T-cell (primary cell): ENCODE measurements around the gene FXYD6. TPM values are rescaled to one million over a fixed set of nuclear protein-coding genes. Genes with fewer than 3 reads are reported as not detected.
"Not testable (repeated sequence)": the region's sequence is repeated elsewhere in the genome, so short reads cannot be mapped to it uniquely, and the experiment has no call there.

ENCODE experiments used
- ATAC-seq, 4 experiments: fragments of 200-7000 bp in 3 of 4; fragments of 150-1000 bp in 1 of 4; cut with Tn5 transposase; replicated peaks in 1 of 4; 1 replicate in 3 of 4; 2 replicates in 1 of 4; pipeline ENCODE4 v1.10.0; 2021; ENCODE audit warnings: moderate library complexity in 3 of 4, mild to moderate bottlenecking in 2 of 4, moderate number of reproducible peaks in 1 of 4
- CTCF ChIA-PET, 2 donors: fragments of 300-600 bp; sonication (Branson Sonifier 250); formaldehyde crosslinking; loops; one replicate each; lab custom pipeline; 2022; ENCODE audit warnings: antibody characterized with exemption in 2 of 2; lab: Charles Lee
- POLR2A ChIA-PET, 2 donors: fragments of 300-600 bp; sonication (Branson Sonifier 250); formaldehyde crosslinking; loops; one replicate each; lab custom pipeline; 2022; ENCODE audit warnings: antibody characterized with exemption in 2 of 2; lab: Charles Lee
- DNase-seq, 35 experiments: peaks; one replicate each; pipeline versions ENCODE4 v3.0.0 to v3.0.0-alpha.2; 2013 to 2023
- H3K27ac ChIP-seq: one replicate; pipeline ENCODE4 v1.5.1; 2013; ENCODE audit warnings: low read length
- H3K27me3 ChIP-seq, 2 experiments: replicated peaks in 1 of 2; 1 replicate in 1 of 2; 2 replicates in 1 of 2; pipeline versions ENCODE4 v1.6.1 to v1.7.0; 2013; ENCODE audit warnings: low read length in 1 of 2, mixed read lengths in 1 of 2; ENCODE audit not compliant: control insufficient read depth in 2 of 2, insufficient read depth in 2 of 2; ENCODE audit errors: extremely low read depth in 1 of 2
- H3K36me3 ChIP-seq, 2 donors: 1 replicate in 1 of 2; 2 replicates in 1 of 2; pipeline versions ENCODE4 v1.6.1 to v1.7.0; 2013; ENCODE audit warnings: low read length in 1 of 2; ENCODE audit not compliant: control insufficient read depth in 2 of 2, insufficient read depth in 1 of 2; ENCODE audit errors: extremely low read depth in 1 of 2
- H3K4me1 ChIP-seq, 2 experiments: 1 replicate in 1 of 2; 2 replicates in 1 of 2; pipeline versions ENCODE4 v1.6.1 to v1.7.0; 2013; ENCODE audit warnings: low read length in 2 of 2, mixed read lengths in 1 of 2; ENCODE audit not compliant: insufficient read depth in 2 of 2, control insufficient read depth in 1 of 2; ENCODE audit errors: extremely low read depth in 1 of 2
- H3K4me3 ChIP-seq, 2 donors: 1 replicate in 1 of 2; 2 replicates in 1 of 2; pipeline versions ENCODE4 v1.5.1 to v1.7.0; 2013; ENCODE audit warnings: mild to moderate bottlenecking in 2 of 2, low read length in 1 of 2, moderate library complexity in 1 of 2; ENCODE audit not compliant: control insufficient read depth in 1 of 2; ENCODE audit errors: extremely low read depth in 1 of 2
- H3K9me3 ChIP-seq: 2 replicates; pipeline ENCODE4 v1.7.0; 2013
- H3K27ac Mint-ChIP-seq, 2 donors: one replicate each; pipeline ENCODE4 v1.8.0; 2020 to 2021; ENCODE audit warnings: mild to moderate bottlenecking in 2 of 2, mixed read lengths in 2 of 2
- H3K27me3 Mint-ChIP-seq, 2 donors: one replicate each; pipeline ENCODE4 v1.8.0; 2021 to 2022; ENCODE audit warnings: mixed read lengths in 2 of 2
- H3K36me3 Mint-ChIP-seq: one replicate; pipeline ENCODE4 v1.8.0; 2021; ENCODE audit warnings: mixed read lengths
- H3K4me1 Mint-ChIP-seq, 3 donors: one replicate each; pipeline ENCODE4 v1.8.0; 2020 to 2022; ENCODE audit warnings: mixed read lengths in 3 of 3, mild to moderate bottlenecking in 1 of 3
- H3K4me3 Mint-ChIP-seq, 3 donors: one replicate each; pipeline ENCODE4 v1.8.0; 2020 to 2022; ENCODE audit warnings: mild to moderate bottlenecking in 3 of 3, mixed read lengths in 3 of 3, moderate library complexity in 3 of 3
- H3K9me3 Mint-ChIP-seq, 3 donors: one replicate each; pipeline ENCODE4 v1.8.0; 2020 to 2022; ENCODE audit warnings: mixed read lengths in 3 of 3
- WGBS: methylation state at CpG from one replicate; pipeline ENCODE4 v1.1.5; 2013; ENCODE audit warnings: missing lambda C conversion rate; ENCODE audit not compliant: insufficient coverage; 5-methylcytosine and 5-hydroxymethylcytosine counted together
- total RNA-seq, 35 experiments: library from RNA in 6 of 35; stranded (reverse) in 6 of 35; fragments of 120-200 nt in 1 of 35; gene quantifications; one replicate each; pipeline versions ENCODE4 v1.2.1 to v1.2.4 and lab custom pipeline; 2013 to 2026

FXYD6 gene, protein sequence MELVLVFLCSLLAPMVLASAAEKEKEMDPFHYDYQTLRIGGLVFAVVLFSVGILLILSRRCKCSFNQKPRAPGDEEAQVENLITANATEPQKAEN
- under 1 TPM in 3 of 5 donors, not detected in 2; 0.38 to 0.73 (median 0.53) TPM for total RNA-seq
- total RNA-seq (2013), result 0.29 TPM
- total RNA-seq (lab: John Stamatoyannopoulos, UW), result 0 to 0.19 (median 0) reads per million in 29 experiments

DNA sequence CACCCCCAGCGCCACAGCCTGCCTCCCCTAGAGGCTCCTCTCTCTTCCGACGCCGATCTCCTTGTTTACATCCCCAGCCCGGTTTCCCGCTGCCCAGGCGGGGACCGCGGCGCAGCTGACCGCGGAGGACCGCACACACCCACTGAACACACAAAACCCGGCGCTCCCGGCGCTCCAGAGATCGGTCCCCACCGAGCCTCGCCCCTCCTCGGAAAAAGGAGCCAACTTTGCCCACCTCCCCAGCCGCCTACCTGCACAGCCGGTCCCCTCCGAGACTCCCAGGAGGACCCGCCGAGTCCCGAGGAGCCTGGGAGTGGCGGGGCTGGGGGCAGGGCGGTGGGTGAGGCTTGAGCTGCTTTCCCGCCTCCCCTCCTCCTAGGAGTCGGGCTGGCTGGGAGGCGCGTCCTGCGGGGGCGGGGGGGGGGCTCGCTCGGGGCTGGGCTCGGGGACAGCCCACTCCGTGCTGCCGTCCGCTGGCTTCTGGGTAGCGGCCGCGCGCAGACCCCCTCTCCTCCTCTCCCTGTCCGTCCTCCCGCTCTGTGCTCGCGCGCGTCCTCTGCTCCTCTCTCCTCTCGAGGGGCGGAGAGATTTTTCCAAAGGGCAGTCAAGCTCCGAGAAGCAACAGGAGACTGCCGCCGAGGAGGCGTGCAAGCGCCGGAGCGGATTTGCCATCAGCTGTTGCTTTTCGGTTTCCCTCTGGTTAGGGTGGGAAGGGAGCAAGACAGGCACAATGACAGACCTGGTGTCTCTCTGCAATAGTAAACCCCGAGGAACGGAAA lies at the start of gene FXYD6:
TSS of gene FXYD6 (minus strand) at position 318 of the 779 bp plus-strand sequence. CDS start 33,882 bp downstream, outside the sequence.
- Histone ChIP-seq H3K27me3 (peaks cover 0 to 78% of the 10 kb centered on the region in 2 experiments), H3K36me3 (no peaks in the 10 kb centered on the region), H3K4me3 (peak within 1 kb of the TSS; percentile 41 to 77), H3K4me1 (peaks cover 10 to 36% of the 10 kb centered on the region in 2 experiments), H3K9me3 (no peaks in the 10 kb centered on the region), H3K27ac (no peak within 1 kb of the TSS)
- POLR2A ChIA-PET, result interaction anchor here in 1 of 2 donors (0.6 kb wide), 1 partner anchor 47 kb away, joined by 5 read pairs; no protein-coding TSS in a partner anchor
- Mint-ChIP-seq H3K4me1 (peaks cover 30 to 40% (median 32%) of the 10 kb centered on the region in 3 donors), H3K36me3 (no peaks in the 10 kb centered on the region), H3K27ac (peak within 1 kb of the TSS in 1 of 2 donors; percentile 6), H3K9me3 (no peaks in the 10 kb centered on the region), H3K27me3 (peaks cover 65 to 78% of the 10 kb centered on the region in 2 donors), H3K4me3 (peak within 1 kb of the TSS; percentile 81 to 90 (median 82))
- DNase-seq (peak in 2 of 35 experiments; percentile 5 to 13), ATAC-seq (peak in 3 of 4 experiments; percentile 18 to 50 (median 28))
- 3% methylated on average over 33 of the region's 63 CpGs for WGBS
- CTCF ChIA-PET, result interaction anchor here (0.6 kb wide), 2 partner anchors 40 to 112 kb away, joined by 3 to 4 read pairs; no protein-coding TSS in a partner anchor

DNA sequence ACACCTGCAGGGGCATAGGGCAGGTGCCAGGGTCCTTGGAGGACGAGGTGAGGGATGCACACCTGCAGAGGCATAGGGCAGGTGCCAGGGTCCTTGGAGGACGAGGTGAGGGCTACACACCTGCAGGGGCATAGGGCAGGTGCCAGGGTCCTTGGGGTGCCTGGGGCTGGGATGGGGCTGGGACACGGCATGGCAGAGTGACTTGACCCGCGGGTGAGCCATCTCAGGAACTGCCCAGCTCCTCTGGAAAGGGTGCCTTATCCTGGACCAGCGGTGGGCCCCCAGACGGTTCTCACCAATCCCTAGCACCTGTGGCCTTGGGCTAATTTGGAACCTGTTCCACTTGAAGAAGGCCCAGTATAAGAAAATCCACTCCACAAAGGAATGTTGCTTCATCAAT lies 49.7 kb upstream of the FXYD6 start:
- CTCF ChIA-PET, H3K36me3 Mint-ChIP-seq, H3K36me3 ChIP-seq, H3K9me3 Mint-ChIP-seq, H3K27ac Mint-ChIP-seq, POLR2A ChIA-PET, H3K27me3 Mint-ChIP-seq, ATAC-seq, DNase-seq, H3K9me3 ChIP-seq, H3K27me3 ChIP-seq, H3K4me3 ChIP-seq, H3K4me3 Mint-ChIP-seq, H3K27ac ChIP-seq: not testable (repeated sequence)
- 83% methylated on average over 4 of the region's 7 CpGs for WGBS
- peaks cover 31 to 32% (median 31%) of the 10 kb centered on the region in 3 donors for H3K4me1 Mint-ChIP-seq
- H3K4me1 ChIP-seq, result peaks cover 20 to 34% of the 10 kb centered on the region in 2 experiments

- Mint-ChIP-seq H3K36me3 (no peaks in the 10 kb centered on the region), H3K27me3 (no peaks in the 10 kb centered on the region), H3K4me1 (peaks cover 23 to 24% (median 23%) of the 10 kb centered on the region in 3 donors), H3K27ac (no peak overlapping the region), H3K4me3 (no peak overlapping the region), H3K9me3 (no peaks in the 10 kb centered on the region)
- H3K27ac ChIP-seq, result no peak overlapping the region
- no peak for DNase-seq
- no peaks in the 10 kb centered on the region for H3K36me3 ChIP-seq
- peaks cover 14 to 26% of the 10 kb centered on the region in 2 experiments for H3K4me1 ChIP-seq
- CTCF ChIA-PET, result no interaction called here
- POLR2A ChIA-PET, result no interaction called here
- no peak for ATAC-seq
- no peaks in the 10 kb centered on the region for H3K9me3 ChIP-seq
- peaks cover 0 to 7% of the 10 kb centered on the region in 2 experiments for H3K27me3 ChIP-seq
- WGBS, result 83% methylated on average over 9 of the region's 11 CpGs
- H3K4me3 ChIP-seq, result no peak overlapping the region
These were observed 48.9 kb upstream of the FXYD6 start for GRCh38 chr11:117925198-117925925.

DNA sequence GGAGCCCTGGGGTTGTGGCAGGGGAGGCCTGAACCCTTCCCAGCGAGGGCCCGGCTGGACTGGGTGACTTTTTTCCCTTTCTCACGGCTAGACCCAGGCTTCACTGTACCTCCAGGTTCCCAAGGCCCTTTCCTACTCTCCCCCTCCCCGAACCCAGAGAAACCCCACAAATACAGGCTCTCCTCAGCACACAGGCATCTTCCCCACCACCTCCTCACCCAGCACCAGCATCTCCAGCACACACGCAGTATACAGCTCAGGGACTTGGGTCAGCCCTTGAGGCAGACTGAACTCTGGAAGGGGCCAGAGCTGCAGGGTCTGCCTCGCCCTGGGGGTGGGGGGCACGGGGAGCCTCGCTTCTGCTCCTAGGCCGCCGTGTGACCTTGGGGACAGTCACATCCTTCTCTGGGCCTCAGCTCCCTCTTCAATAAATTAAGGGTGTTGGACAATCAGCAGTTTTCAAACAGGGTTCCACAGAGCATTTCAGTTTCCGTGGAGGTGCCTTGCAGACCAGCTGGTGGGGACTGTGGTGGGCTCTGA lies 48.2 kb upstream of the FXYD6 start:
- WGBS, result 85% methylated on average over 11 of the region's 11 CpGs

DNA sequence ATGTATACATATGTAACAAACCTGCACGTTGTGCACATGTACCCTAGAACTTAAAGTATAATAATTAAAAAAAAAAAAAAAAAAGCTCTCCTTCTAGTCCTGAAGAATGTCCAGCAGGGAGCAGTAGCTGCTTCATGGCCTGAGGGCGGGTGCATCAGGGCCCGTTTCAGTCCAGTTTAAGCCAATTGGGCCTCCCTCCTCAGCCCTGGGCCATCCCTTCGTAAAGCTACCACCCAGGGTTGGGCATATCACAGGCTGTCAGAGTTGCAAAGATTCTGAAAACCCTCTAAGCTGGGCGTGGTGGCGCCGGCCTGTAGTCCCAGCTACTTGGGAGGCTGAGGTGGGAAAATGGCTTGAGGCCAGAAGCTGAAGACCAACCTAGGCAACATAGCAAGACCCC lies 47.3 kb upstream of the FXYD6 start:
- DNase-seq (no peak), ATAC-seq (no peak)
- Mint-ChIP-seq H3K27me3 (no peaks in the 10 kb centered on the region), H3K4me1 (peaks cover 10 to 13% (median 11%) of the 10 kb centered on the region in 3 donors), H3K9me3 (no peaks in the 10 kb centered on the region), H3K27ac (no peak overlapping the region), H3K4me3 (no peak overlapping the region), H3K36me3 (no peaks in the 10 kb centered on the region)
- peaks cover 0 to 7% of the 10 kb centered on the region in 2 experiments for H3K27me3 ChIP-seq
- WGBS, result 83% methylated on average over 2 of the region's 7 CpGs
- H3K27ac ChIP-seq, result no peak overlapping the region
- no peak overlapping the region for H3K4me3 ChIP-seq
- ChIA-PET CTCF (interaction anchor here (0.5 to 1.0 kb wide), 3 partner anchors 18 to 116 kb away, joined by 3 to 4 read pairs (median 3); no protein-coding TSS in a partner anchor), POLR2A (interaction anchor here in 1 of 2 donors (0.6 kb wide), 1 partner anchor 47 kb away, joined by 5 read pairs; no protein-coding TSS in a partner anchor)
- H3K9me3 ChIP-seq, result no peaks in the 10 kb centered on the region
- H3K4me1 ChIP-seq, result peaks cover 2 to 10% of the 10 kb centered on the region in 2 experiments
- no peaks in the 10 kb centered on the region for H3K36me3 ChIP-seq

More for the DNA sequence above, 48.2 kb upstream of the FXYD6 start:
- peaks cover 16 to 18% (median 16%) of the 10 kb centered on the region in 3 donors for H3K4me1 Mint-ChIP-seq
- H3K36me3 Mint-ChIP-seq, result no peaks in the 10 kb centered on the region
- POLR2A ChIA-PET, result no interaction called here
- CTCF ChIA-PET, result no interaction called here
- H3K27ac Mint-ChIP-seq, result no peak overlapping the region
- no peaks in the 10 kb centered on the region for H3K36me3 ChIP-seq
- no peak overlapping the region for H3K27ac ChIP-seq
- peaks cover 0 to 7% of the 10 kb centered on the region in 2 experiments for H3K27me3 ChIP-seq
- no peak overlapping the region for H3K4me3 Mint-ChIP-seq
- ATAC-seq, result no peak
- no peaks in the 10 kb centered on the region for H3K9me3 Mint-ChIP-seq
- H3K4me3 ChIP-seq, result no peak overlapping the region
- DNase-seq, result no peak
- H3K27me3 Mint-ChIP-seq, result no peaks in the 10 kb centered on the region
- H3K9me3 ChIP-seq, result no peaks in the 10 kb centered on the region
- peaks cover 8 to 19% of the 10 kb centered on the region in 2 experiments for H3K4me1 ChIP-seq
